Measurements from ENCODE around the gene CCNB1. TPM values are rescaled to one million over a fixed set of nuclear protein-coding genes. Genes with fewer than 3 reads are reported as not detected.
A peak's percentile ranks its signal among the peaks of the same experiment; 100 is the strongest.
"Not testable (repeated sequence)": the region's sequence is repeated elsewhere in the genome, so short reads cannot be mapped to it uniquely, and the experiment has no call there.

CCNB1 gene
- total RNA-seq = 100 to 1,000 TPM; 163 to 205 TPM

- Mint-ChIP-seq H3K27me3 (no peaks in the 10 kb centered on the region), H3K4me1 (peaks cover 17% of the 10 kb centered on the region), H3K27ac (peak within 1 kb of the TSS; percentile 81), H3K36me3 (ENCODE audit: low read depth) (peaks cover 41% of the 10 kb centered on the region), H3K4me3 (peak within 1 kb of the TSS; percentile 94), H3K9me3 (ENCODE audit: low read depth) (no peaks in the 10 kb centered on the region)
- ChIA-PET POLR2A (interaction anchor here (1.0 to 1.4 kb wide), 2 partner anchors 15 to 23 kb away, joined by 4 to 6 read pairs; partner anchors contain the start of gene CENPH), CTCF (interaction anchor here (0.6 to 1.7 kb wide), 7 partner anchors 13 to 168 kb away, joined by 3 to 7 read pairs (median 4); partner anchors contain the start of genes CENPH and SLC30A5)
- ATAC-seq (peak; percentile 100), DNase-seq (peak; percentile 99)
- intact Hi-C loops (cut with DNase I, micrococcal nuclease) = loop anchor here (1.0 to 10.0 kb wide), 8 partner anchors 22 to 202 kb away; partner anchors contain the start of genes AK6 (in 2 of the 2), CCDC125 (in 2 of the 2), CDK7 (in 2 of the 2) and CENPH (in 2 of the 2)
These were observed at the start of gene CCNB1 for GRCh38 chr5:69166686-69167492. Gene CCNB1 (plus strand): TSS chr5:69167150. CDS start chr5:69167263, 113 bp downstream.

- ATAC-seq = no peak
- intact Hi-C loops (cut with DNase I, micrococcal nuclease) = no loop called here
- ChIA-PET CTCF (no interaction called here), POLR2A (no interaction called here)
- Mint-ChIP-seq H3K36me3 (ENCODE audit: low read depth) (peaks cover 31% of the 10 kb centered on the region), H3K4me1 (no peaks in the 10 kb centered on the region), H3K27me3 (no peaks in the 10 kb centered on the region), H3K9me3 (ENCODE audit: low read depth) (no peaks in the 10 kb centered on the region), H3K4me3 (no peak overlapping the region), H3K27ac (no peak overlapping the region)
- DNase-seq = no peak
These were observed 37.5 kb upstream of the CCNB1 start for GRCh38 chr5:69129413-69129812.

GRCh38 chr5:69130241-69130640, 36.7 kb upstream of the CCNB1 start:
- Mint-ChIP-seq H3K9me3 (ENCODE audit: low read depth) (no peaks in the 10 kb centered on the region), H3K27me3 (no peaks in the 10 kb centered on the region), H3K27ac (no peak overlapping the region), H3K4me1 (no peaks in the 10 kb centered on the region), H3K4me3 (no peak overlapping the region), H3K36me3 (ENCODE audit: low read depth) (peaks cover 27% of the 10 kb centered on the region)
- intact Hi-C loops (cut with DNase I, micrococcal nuclease) = no loop called here
- ATAC-seq = no peak
- ChIA-PET CTCF (no interaction called here), POLR2A (no interaction called here)
- DNase-seq = no peak

GRCh38 chr5:69131304-69131703, 35.6 kb upstream of the CCNB1 start:
- DNase-seq (no peak), ATAC-seq (no peak)
- POLR2A ChIA-PET = no interaction called here
- Mint-ChIP-seq H3K27me3 (no peaks in the 10 kb centered on the region), H3K27ac (no peak overlapping the region), H3K9me3 (ENCODE audit: low read depth) (no peaks in the 10 kb centered on the region), H3K36me3 (ENCODE audit: low read depth) (peaks cover 25% of the 10 kb centered on the region), H3K4me1 (no peaks in the 10 kb centered on the region), H3K4me3 (no peak overlapping the region)
- CTCF ChIA-PET = interaction anchor here (0.7 kb wide), 1 partner anchor 89 kb away, joined by 4 read pairs; no protein-coding TSS in a partner anchor
- intact Hi-C loops (cut with DNase I, micrococcal nuclease) = no loop called here

- peaks cover 15% of the 10 kb centered on the region for H3K36me3 Mint-ChIP-seq (ENCODE audit: low read depth)
- no peaks in the 10 kb centered on the region for H3K27me3 Mint-ChIP-seq
- CTCF ChIA-PET = no interaction called here
- no peak overlapping the region for H3K4me3 Mint-ChIP-seq
- H3K4me1 Mint-ChIP-seq = no peaks in the 10 kb centered on the region
- intact Hi-C loops (cut with DNase I, micrococcal nuclease) = no loop called here
- H3K27ac Mint-ChIP-seq = no peak overlapping the region
- POLR2A ChIA-PET = no interaction called here
- DNase-seq (no peak), ATAC-seq (no peak)
- H3K9me3 Mint-ChIP-seq (ENCODE audit: low read depth) = peaks cover 3% of the 10 kb centered on the region
These were observed 32.8 kb upstream of the CCNB1 start for GRCh38 chr5:69134126-69134525.

DNA sequence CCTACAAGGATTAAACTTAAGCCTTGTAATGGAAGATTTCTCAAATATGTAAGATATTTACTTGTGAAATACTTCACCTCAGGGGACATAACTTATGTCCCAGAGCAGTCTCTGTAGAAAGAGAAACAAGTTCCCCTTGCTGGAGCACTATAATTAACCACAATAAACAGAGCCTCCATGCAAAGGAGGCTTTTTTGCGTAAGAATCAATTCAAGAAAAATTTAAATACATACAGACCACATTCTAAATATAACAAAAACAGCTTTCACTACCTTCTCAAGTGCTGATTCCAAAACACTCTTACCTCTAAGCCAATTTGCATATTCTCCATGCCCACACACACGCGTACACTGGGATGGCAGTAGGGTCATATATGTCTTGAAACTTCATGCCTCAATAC, 30.7 kb upstream of the CCNB1 start:
- CTCF ChIA-PET = no interaction called here
- H3K4me1 Mint-ChIP-seq = no peaks in the 10 kb centered on the region
- no peak for ATAC-seq
- no peaks in the 10 kb centered on the region for H3K27me3 Mint-ChIP-seq
- DNase-seq = no peak
- H3K4me3 Mint-ChIP-seq = no peak overlapping the region
- peaks cover 9% of the 10 kb centered on the region for H3K36me3 Mint-ChIP-seq (ENCODE audit: low read depth)
- H3K27ac Mint-ChIP-seq = no peak overlapping the region
- H3K9me3 Mint-ChIP-seq (ENCODE audit: low read depth) = peaks cover 8% of the 10 kb centered on the region
- intact Hi-C loops (cut with DNase I, micrococcal nuclease) = no loop called here
- POLR2A ChIA-PET = no interaction called here

DNA sequence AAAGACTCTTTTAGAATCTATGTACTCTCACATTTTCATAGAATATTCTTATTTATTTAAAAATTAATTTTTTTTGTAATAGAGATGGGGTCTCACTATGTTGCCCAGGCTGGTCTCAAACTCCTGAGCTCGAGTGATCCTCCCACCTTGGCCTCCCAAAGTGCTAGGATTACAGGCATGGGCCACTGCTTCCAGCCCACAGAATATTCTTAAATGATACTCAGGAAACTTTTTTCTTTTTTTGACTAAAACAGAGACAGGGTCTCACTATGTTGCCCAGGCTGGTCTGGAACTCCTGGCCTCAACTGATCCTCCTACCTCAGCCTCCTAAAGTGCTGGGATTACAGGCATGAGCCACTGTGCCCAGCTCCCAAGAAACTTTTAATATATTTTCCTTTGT, 29.7 kb upstream of the CCNB1 start:
- H3K27me3 Mint-ChIP-seq; H3K4me3 Mint-ChIP-seq; DNase-seq; ATAC-seq; intact Hi-C loops (cut with DNase I, micrococcal nuclease); H3K36me3 Mint-ChIP-seq (ENCODE audit: low read depth); H3K27ac Mint-ChIP-seq; CTCF ChIA-PET; H3K4me1 Mint-ChIP-seq; POLR2A ChIA-PET; H3K9me3 Mint-ChIP-seq (ENCODE audit: low read depth): not testable (repeated sequence)

GRCh38 chr5:69137807-69138206, 29.1 kb upstream of the CCNB1 start:
- peaks cover 6% of the 10 kb centered on the region for H3K36me3 Mint-ChIP-seq (ENCODE audit: low read depth)
- POLR2A ChIA-PET = no interaction called here

DNA sequence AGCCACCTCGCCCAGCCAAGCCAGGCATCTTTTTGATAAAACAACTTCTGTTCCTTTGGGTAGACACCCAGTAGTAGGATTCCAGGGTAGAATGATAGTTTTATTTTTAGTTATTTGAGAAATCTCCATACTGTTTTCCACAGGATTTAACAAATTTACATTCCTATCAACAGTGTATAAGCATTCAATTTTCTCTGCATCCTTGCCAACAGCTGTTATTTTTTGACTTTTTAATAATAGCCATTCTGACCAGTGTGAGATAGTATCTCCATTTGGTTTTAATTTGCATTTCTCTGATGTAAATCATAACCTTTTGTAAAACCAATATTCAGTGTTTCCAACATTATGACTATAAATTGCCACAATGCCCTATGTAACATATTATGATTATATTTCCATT, 28.2 kb upstream of the CCNB1 start:
- Mint-ChIP-seq H3K4me1 (no peaks in the 10 kb centered on the region), H3K4me3 (no peak overlapping the region), H3K9me3 (ENCODE audit: low read depth) (peaks cover 8% of the 10 kb centered on the region), H3K36me3 (ENCODE audit: low read depth) (peaks cover under 1% of the 10 kb centered on the region), H3K27ac (no peak overlapping the region), H3K27me3 (no peaks in the 10 kb centered on the region)
- ChIA-PET POLR2A (no interaction called here), CTCF (no interaction called here)
- DNase-seq (no peak), ATAC-seq (no peak)
- intact Hi-C loops (cut with DNase I, micrococcal nuclease) = no loop called here

More at GRCh38 chr5:69137807-69138206, 29.1 kb upstream of the CCNB1 start:
- H3K9me3 Mint-ChIP-seq (ENCODE audit: low read depth) = peaks cover 8% of the 10 kb centered on the region
- no peak overlapping the region for H3K27ac Mint-ChIP-seq
- intact Hi-C loops (cut with DNase I, micrococcal nuclease) = no loop called here
- DNase-seq (no peak), ATAC-seq (no peak)
- H3K4me1 Mint-ChIP-seq = no peaks in the 10 kb centered on the region
- H3K27me3 Mint-ChIP-seq = no peaks in the 10 kb centered on the region
- H3K4me3 Mint-ChIP-seq = no peak overlapping the region
- CTCF ChIA-PET = no interaction called here

GRCh38 chr5:69140239-69140638, 26.7 kb upstream of the CCNB1 start:
- H3K36me3 Mint-ChIP-seq (ENCODE audit: low read depth); ATAC-seq; POLR2A ChIA-PET; H3K9me3 Mint-ChIP-seq (ENCODE audit: low read depth); H3K4me1 Mint-ChIP-seq; H3K4me3 Mint-ChIP-seq; intact Hi-C loops (cut with DNase I, micrococcal nuclease); H3K27me3 Mint-ChIP-seq; DNase-seq; H3K27ac Mint-ChIP-seq: not testable (repeated sequence)
- CTCF ChIA-PET = interaction anchor here (0.7 to 1.6 kb wide), 2 partner anchors 14 to 503 kb away, joined by 3 to 4 read pairs; no protein-coding TSS in a partner anchor

- H3K9me3 Mint-ChIP-seq (ENCODE audit: low read depth) = peaks cover 8% of the 10 kb centered on the region
- no peaks in the 10 kb centered on the region for H3K4me1 Mint-ChIP-seq
- CTCF ChIA-PET = interaction anchor here (1.6 kb wide), 1 partner anchor 15 kb away, joined by 4 read pairs; no protein-coding TSS in a partner anchor
- H3K36me3 Mint-ChIP-seq (ENCODE audit: low read depth) = no peaks in the 10 kb centered on the region
- intact Hi-C loops (cut with DNase I, micrococcal nuclease) = no loop called here
- H3K4me3 Mint-ChIP-seq = no peak overlapping the region
- no peaks in the 10 kb centered on the region for H3K27me3 Mint-ChIP-seq
- POLR2A ChIA-PET = no interaction called here
- no peak for DNase-seq
- no peak overlapping the region for H3K27ac Mint-ChIP-seq
- ATAC-seq = no peak
These were observed 26.1 kb upstream of the CCNB1 start for GRCh38 chr5:69140827-69141226.

- DNase-seq; CTCF ChIA-PET; H3K27me3 Mint-ChIP-seq; H3K36me3 Mint-ChIP-seq (ENCODE audit: low read depth); intact Hi-C loops (cut with DNase I, micrococcal nuclease); ATAC-seq; H3K9me3 Mint-ChIP-seq (ENCODE audit: low read depth); H3K4me3 Mint-ChIP-seq; POLR2A ChIA-PET; H3K27ac Mint-ChIP-seq; H3K4me1 Mint-ChIP-seq: not testable (repeated sequence)
These were observed 18.4 kb upstream of the CCNB1 start for GRCh38 chr5:69148576-69148975.

Data from activated CD4-positive, alpha-beta T cell treated with anti-CD3 and anti-CD28 coated beads for 36 hours (primary cell).